Esophagus squamous epithelium (tissue), 5 donors: ENCODE measurements around the gene FARSA. TPM values are rescaled to one million over a fixed set of nuclear protein-coding genes. Genes with fewer than 3 reads are reported as not detected.

ENCODE experiments used
- DNase-seq: peaks from one replicate; lab custom pipeline; 2025; lab: John Stamatoyannopoulos, UW
- H3K27ac ChIP-seq, 4 donors: fragments of 200-600 bp; sonication (generic); one replicate each; pipeline ENCODE4 v1.5.1; 2016 to 2019; ENCODE audit warnings: mild to moderate bottlenecking in 1 of 4
- H3K27me3 ChIP-seq, 4 donors: fragments of 200-600 bp; sonication (generic); 1 replicate in 3 of 4; 2 replicates in 1 of 4; pipeline versions ENCODE4 v1.5.1 to v1.6.0; 2017 to 2021; ENCODE audit warnings: antibody characterized with exemption in 1 of 4
- H3K36me3 ChIP-seq, 3 donors: fragments of 200-600 bp; sonication (generic); one replicate each; pipeline ENCODE4 v1.5.1; 2016 to 2019
- H3K4me1 ChIP-seq, 3 donors: fragments of 200-600 bp; sonication (generic); one replicate each; pipeline ENCODE4 v1.5.1; 2017 to 2019
- H3K4me3 ChIP-seq, 4 donors: fragments of 200-600 bp; sonication (generic); 1 replicate in 3 of 4; 2 replicates in 1 of 4; pipeline ENCODE4 v1.5.1; 2016 to 2019; ENCODE audit warnings: mild to moderate bottlenecking in 2 of 4, moderate library complexity in 1 of 4
- H3K9me3 ChIP-seq, 3 donors: fragments of 200-600 bp; sonication (generic); one replicate each; pipeline ENCODE4 v1.5.1; 2016 to 2019
- POLR2A ChIP-seq, 4 donors: fragments of 450-650 bp; IDR thresholded peaks; one replicate each; pipeline ENCODE4 v1.6.1; 2017; ENCODE audit warnings: antibody characterized with exemption in 4 of 4, mild to moderate bottlenecking in 4 of 4, moderate library complexity in 3 of 4
- WGBS, 2 donors: methylation state at CpG; one replicate each; pipeline ENCODE4 v1.1.5; 2018; 5-methylcytosine and 5-hydroxymethylcytosine counted together
- intact Hi-C: fragments of 100-400 bp; cut with DNase I; formaldehyde crosslinking; loops from one replicate; pipeline ENCODE4 v1.15.0; 2022
- total RNA-seq, 4 donors: library from RNA; depleted of rRNA; stranded (reverse); fragments of >200 nt; gene quantifications; one replicate each; pipeline ENCODE4 v1.1.0, GENCODE V29; 2016
- TF ChIP-seq, protein P1 (sequence below), 6 experiments: fragments of 450-650 bp in 4 of 6; fragments of 200-600 bp in 2 of 6; sonication (generic) in 2 of 6; IDR thresholded peaks; one replicate each; pipeline ENCODE4 v1.5.1; 2016 to 2019; ENCODE audit warnings: antibody characterized with exemption in 6 of 6, mild to moderate bottlenecking in 4 of 6, moderate library complexity in 4 of 6
- donor health status: DM: yes; HTN: yes; CAD: no.

The FARSA gene
- total RNA-seq, 4 donors from 2014 or later, result 47.7 to 53.8 (median 51.0) TPM

DNA sequence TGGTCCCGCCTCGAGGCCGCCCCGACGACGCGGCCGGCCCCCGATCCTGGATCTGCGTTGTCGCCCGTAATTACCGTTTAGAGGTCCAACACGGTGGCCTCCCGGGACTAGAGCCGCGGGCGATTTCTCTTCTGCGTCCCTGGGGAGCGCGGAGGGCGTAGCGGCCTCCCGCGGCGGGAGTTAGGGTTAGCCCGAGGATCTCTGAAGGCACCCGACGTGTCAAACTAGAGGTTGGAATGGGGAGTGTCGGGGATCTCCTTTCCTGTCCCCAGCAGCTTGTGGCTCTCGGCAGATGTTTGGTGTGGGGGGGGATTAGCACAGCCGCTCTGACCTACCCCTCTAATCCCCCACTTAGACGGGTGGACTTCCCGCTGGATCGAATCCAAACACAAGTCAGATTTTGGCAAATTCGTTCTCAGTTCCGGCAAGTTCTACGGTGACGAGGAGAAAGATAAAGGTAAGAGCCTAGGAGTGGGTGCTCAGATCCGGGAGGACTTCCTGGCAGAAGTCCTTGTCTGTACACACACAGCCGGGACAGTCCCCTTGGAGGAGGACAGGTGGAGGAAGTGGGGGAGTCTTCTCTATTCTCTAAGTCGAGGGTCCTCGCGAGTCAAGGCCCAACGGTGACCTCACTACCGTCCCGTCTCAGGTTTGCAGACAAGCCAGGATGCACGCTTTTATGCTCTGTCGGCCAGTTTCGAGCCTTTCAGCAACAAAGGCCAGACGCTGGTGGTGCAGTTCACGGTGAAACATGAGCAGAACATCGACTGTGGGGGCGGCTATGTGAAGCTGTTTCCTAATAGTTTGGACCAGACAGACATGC is 5.5 kb upstream of the FARSA start:
- DNase-seq, result no peak
- 0 to 1% methylated on average over 24 to 25 of the region's 54 CpGs for WGBS, 2 donors
- intact Hi-C loops, result no loop called here

GRCh38 chr19:12937927-12938778 is 4.6 kb upstream of the FARSA start, which contains the start of gene CALR:
TSS of gene CALR (plus strand) at chr19:12938609. CDS start at chr19:12938680, 71 bp downstream.
- Histone ChIP-seq H3K9me3 (no peaks in the 10 kb centered on the region), H3K27me3 (no peaks in the 10 kb centered on the region), H3K27ac (peak within 1 kb of the TSS; percentile 95 to 98 (median 97)), H3K4me3 (peak within 1 kb of the TSS; percentile 95 to 99 (median 98)), H3K36me3 (peaks cover 15 to 38% (median 23%) of the 10 kb centered on the region in 3 donors), H3K4me1 (peaks cover 24 to 59% (median 28%) of the 10 kb centered on the region in 3 donors)
- TF ChIP-seq, protein P1, sequence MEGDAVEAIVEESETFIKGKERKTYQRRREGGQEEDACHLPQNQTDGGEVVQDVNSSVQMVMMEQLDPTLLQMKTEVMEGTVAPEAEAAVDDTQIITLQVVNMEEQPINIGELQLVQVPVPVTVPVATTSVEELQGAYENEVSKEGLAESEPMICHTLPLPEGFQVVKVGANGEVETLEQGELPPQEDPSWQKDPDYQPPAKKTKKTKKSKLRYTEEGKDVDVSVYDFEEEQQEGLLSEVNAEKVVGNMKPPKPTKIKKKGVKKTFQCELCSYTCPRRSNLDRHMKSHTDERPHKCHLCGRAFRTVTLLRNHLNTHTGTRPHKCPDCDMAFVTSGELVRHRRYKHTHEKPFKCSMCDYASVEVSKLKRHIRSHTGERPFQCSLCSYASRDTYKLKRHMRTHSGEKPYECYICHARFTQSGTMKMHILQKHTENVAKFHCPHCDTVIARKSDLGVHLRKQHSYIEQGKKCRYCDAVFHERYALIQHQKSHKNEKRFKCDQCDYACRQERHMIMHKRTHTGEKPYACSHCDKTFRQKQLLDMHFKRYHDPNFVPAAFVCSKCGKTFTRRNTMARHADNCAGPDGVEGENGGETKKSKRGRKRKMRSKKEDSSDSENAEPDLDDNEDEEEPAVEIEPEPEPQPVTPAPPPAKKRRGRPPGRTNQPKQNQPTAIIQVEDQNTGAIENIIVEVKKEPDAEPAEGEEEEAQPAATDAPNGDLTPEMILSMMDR (IDR thresholded peaks at IDR 0.05), result peak in 1 of 6 experiments; percentile 15
- peak; percentile 41 to 100 (median 99) for TF ChIP-seq POLR2A (IDR thresholded peaks at IDR 0.05)
- intact Hi-C loops, result no loop called here
- peak; percentile 97 for DNase-seq
- WGBS, 2 donors, result 1% methylated on average over 26 to 32 of the region's 63 CpGs

More for the DNA sequence above, 5.5 kb upstream of the FARSA start:
- Histone ChIP-seq H3K4me3 (peak overlapping the region; percentile 95 to 99 (median 98)), H3K9me3 (no peaks in the 10 kb centered on the region), H3K4me1 (peaks cover 28 to 64% (median 30%) of the 10 kb centered on the region in 3 donors), H3K27ac (peak overlapping the region; percentile 95 to 98 (median 97)), H3K27me3 (no peaks in the 10 kb centered on the region), H3K36me3 (peaks cover 23 to 46% (median 30%) of the 10 kb centered on the region in 3 donors)
- TF ChIP-seq, protein P1 (IDR thresholded peaks at IDR 0.05), result peak in 4 of 6 experiments; percentile 13 to 34 (median 23)
- no peak for TF ChIP-seq POLR2A (IDR thresholded peaks at IDR 0.05)

DNA sequence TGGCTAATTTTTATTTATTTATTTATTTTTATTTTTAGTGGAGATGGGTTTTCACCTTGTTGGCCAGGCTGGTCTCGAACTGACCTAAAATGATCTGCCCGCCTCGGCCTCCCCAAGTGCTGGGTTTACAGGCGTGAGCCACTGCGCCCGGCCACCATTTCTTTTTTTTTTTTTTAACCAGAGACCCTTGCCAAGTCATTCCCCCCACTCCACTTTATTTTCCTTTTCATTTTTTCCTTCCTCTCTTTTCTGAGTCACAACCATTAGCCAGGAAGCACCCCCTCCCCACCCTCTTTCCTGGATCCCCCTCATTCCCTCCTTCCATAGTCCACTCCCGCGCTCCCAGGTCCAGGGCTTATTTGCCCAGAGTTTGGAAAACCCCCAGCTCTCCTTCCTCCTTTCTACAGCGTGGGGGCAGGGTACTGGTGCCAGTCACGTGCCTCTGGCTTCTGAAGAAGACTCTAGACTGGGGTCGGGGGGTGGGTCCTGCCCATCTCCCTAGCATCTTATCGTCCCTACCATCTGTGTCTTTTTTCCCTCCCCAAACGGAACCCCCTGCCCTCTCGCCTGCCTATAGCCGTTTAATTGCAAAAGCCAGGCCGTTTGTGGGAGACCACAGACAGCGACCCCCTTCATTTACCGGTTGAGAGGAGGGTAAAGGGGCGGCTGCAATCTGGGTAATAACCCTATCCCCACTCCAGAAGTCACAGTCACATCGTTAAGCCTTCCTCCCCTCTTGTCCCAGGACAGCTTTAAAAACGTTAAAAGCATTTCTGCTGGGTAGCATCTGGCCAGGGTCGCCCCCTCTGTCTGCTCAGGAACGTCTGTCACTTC is 3.8 kb upstream of the FARSA start:
- H3K9me3 ChIP-seq, result no peaks in the 10 kb centered on the region
- TF ChIP-seq, protein P1 (IDR thresholded peaks at IDR 0.05), result no peak
- no peak for TF ChIP-seq POLR2A (IDR thresholded peaks at IDR 0.05)
- peak overlapping the region in 3 of 4 donors; percentile 78 to 98 (median 95) for H3K27ac ChIP-seq
- intact Hi-C loops, result no loop called here
- H3K4me3 ChIP-seq, result peak overlapping the region; percentile 95 to 99 (median 98)
- no peaks in the 10 kb centered on the region for H3K27me3 ChIP-seq
- WGBS, 2 donors, result 23 to 29% methylated on average over 17 to 22 of the region's 23 CpGs
- H3K4me1 ChIP-seq, result peaks cover 32 to 60% (median 34%) of the 10 kb centered on the region in 3 donors
- peaks cover 14 to 29% (median 15%) of the 10 kb centered on the region in 3 donors for H3K36me3 ChIP-seq
- DNase-seq, result no peak

DNA sequence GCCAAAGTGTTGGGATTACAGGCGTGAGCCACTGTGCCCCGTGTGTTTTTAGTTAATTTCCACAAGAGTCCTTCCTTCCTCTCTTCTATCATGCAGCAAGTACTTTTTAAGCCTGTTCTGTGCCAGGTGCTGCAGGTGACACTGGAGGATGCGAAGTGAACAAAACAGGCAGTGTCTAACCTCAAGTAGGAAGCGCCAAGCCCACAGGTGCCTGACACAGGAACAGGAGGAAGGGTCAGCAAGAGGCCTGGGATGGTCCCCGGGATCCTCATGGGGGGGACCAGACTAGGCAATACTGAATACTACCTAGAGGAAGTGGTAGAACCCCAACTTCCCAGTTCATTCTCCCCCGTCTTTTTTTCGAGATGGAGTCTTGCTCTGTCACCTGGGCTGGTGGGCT is 3.1 kb upstream of the FARSA start:
- Histone ChIP-seq H3K4me3 (no peak overlapping the region), H3K9me3 (no peaks in the 10 kb centered on the region), H3K27me3 (no peaks in the 10 kb centered on the region), H3K27ac (no peak overlapping the region), H3K36me3 (peaks cover 12 to 25% (median 14%) of the 10 kb centered on the region in 3 donors), H3K4me1 (peaks cover 35 to 60% (median 38%) of the 10 kb centered on the region in 3 donors)
- TF ChIP-seq POLR2A (IDR thresholded peaks at IDR 0.05), result no peak
- TF ChIP-seq, protein P1 (IDR thresholded peaks at IDR 0.05), result no peak
- intact Hi-C loops, result no loop called here
- WGBS, 2 donors, result 56 to 65% methylated on average over 7 of the region's 7 CpGs
- DNase-seq, result no peak
